Measurements from ENCODE around the gene TENT4B. TPM values are rescaled to one million over a fixed set of nuclear protein-coding genes. Genes with fewer than 3 reads are reported as not detected.

Gene TENT4B
- 7.8 TPM for total RNA-seq
- polyA plus RNA-seq: 8.1 TPM
- long read RNA-seq, donor 1: 0 reads
- long read RNA-seq, donor 2: 0 reads
- long read RNA-seq, donor 3: 0 reads
- long read RNA-seq, donor 4: 0 reads
- long read RNA-seq, donor 5: 0 reads
- long read RNA-seq, donor 6, partial matches to known transcripts: 8 of 8 reads
- long read RNA-seq, donor 6, other reads (novel, unspliced or antisense): 0 of 8 reads
- long read RNA-seq, donor 7: 0 reads
- long read RNA-seq, donor 8: 0 reads
- long read RNA-seq, donor 9: 0 reads
- long read RNA-seq, donor 10: 0 reads

DNA sequence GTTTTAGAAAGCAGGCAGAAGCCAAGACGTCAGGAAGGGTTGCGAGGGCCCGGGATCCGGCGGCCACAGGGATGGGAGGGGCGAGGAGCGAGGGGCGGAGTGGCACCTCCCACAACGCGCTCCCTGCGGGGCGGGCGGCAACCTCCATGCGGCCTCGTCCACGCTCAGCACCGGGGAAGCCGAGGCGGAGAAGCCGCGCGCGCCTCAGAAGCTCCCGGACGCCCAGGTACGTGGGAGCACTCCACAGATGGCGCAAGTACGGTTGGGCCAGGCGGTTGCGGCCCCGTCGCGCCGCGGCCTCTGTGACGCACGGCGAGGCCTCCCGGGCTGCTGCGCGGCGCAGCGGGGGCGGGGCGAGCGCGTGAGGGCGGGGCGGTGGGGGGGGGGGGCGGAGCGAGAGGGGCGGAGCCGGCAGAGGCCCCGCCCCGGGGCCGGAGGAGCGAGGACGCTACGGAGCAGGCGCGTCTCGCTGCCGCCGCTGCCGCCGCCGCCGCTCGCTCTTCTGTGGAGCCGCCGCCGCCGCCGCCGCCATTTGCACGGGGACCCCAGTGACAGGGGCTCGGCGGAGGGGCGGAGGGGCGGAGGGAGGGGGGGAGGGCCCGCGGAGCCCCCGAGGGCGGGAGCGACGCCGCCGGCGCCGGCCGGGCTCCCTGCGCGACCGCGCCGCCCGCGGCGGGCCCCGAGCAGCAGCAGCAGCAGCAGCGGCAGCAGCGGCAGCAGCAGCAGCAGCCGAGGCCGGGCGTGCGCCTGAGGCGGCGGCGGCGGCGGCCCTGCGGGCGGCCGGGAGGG is at the start of gene TENT4B:
TSS of gene TENT4B (plus strand) at position 500 of the 789 bp plus-strand sequence. CDS start 316 bp downstream, outside the sequence.
- Histone ChIP-seq H3K27ac (ENCODE audit: low read depth in 1 of 2, low read length in 1 of 2) (peak within 1 kb of the TSS; percentile 94 to 98), H3K4me3 (ENCODE audit: low read length in 2 of 2) (peak within 1 kb of the TSS; percentile 66 to 85), H3K9me3 (ENCODE audit: control insufficient read depth in 2 of 2, insufficient read depth in 1 of 2, low read length in 1 of 2) (no peaks in the 10 kb centered on the region), H3K27me3 (ENCODE audit: control insufficient read depth in 2 of 2, insufficient read depth in 1 of 2, low read length in 1 of 2) (no peaks in the 10 kb centered on the region), H3K4me1 (ENCODE audit: control insufficient read depth in 2 of 2, insufficient read depth in 2 of 2, low read length in 2 of 2) (peaks cover 22 to 23% of the 10 kb centered on the region in 2 donors), H3K36me3 (ENCODE audit: control insufficient read depth in 2 of 2, insufficient read depth in 2 of 2, low read length in 1 of 2) (no peaks in the 10 kb centered on the region)
- DNase-seq (ENCODE audit: low read depth in 6 of 9, low spot score in 9 of 9): peak; percentile 61 to 94 (median 86)
- under 1% methylated on average over 110 of the region's 114 CpGs for WGBS

DNA sequence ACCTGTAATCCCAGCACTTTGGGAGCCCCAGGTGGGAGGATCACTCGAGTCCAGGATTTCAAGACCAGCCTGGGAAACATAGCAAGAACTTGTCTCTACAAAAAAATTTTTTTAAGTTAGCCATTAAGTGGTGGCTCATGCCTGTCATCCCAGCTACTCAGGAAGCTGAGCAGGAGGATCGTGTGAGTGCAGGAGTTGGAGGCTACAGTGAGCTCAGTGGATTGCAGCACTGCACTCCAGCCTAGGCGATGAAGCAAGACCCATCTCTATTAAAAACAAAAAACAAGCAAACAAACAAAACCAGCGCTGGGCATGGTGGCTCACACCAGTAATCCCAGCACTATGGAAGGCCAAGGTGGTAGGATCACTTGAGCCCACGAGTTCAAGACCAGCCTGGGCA is 49.3 kb upstream of the TENT4B start:
- Histone ChIP-seq H3K9me3 (ENCODE audit: control insufficient read depth in 2 of 2, insufficient read depth in 1 of 2, low read length in 1 of 2) (no peaks in the 10 kb centered on the region), H3K27me3 (ENCODE audit: control insufficient read depth in 2 of 2, insufficient read depth in 1 of 2, low read length in 1 of 2) (no peaks in the 10 kb centered on the region), H3K27ac (ENCODE audit: low read depth in 1 of 2, low read length in 1 of 2) (no peak overlapping the region), H3K4me1 (ENCODE audit: control insufficient read depth in 2 of 2, insufficient read depth in 2 of 2, low read length in 2 of 2) (no peaks in the 10 kb centered on the region), H3K36me3 (ENCODE audit: control insufficient read depth in 2 of 2, insufficient read depth in 2 of 2, low read length in 1 of 2) (peaks cover 29 to 36% of the 10 kb centered on the region in 2 donors), H3K4me3 (ENCODE audit: low read length in 2 of 2) (no peak overlapping the region)
- WGBS: 87% methylated on average over 5 of the region's 5 CpGs
- DNase-seq (ENCODE audit: low read depth in 6 of 9, low spot score in 9 of 9): no peak

- Histone ChIP-seq H3K36me3 (ENCODE audit: control insufficient read depth in 2 of 2, insufficient read depth in 2 of 2, low read length in 1 of 2) (no peaks in the 10 kb centered on the region), H3K4me1 (ENCODE audit: control insufficient read depth in 2 of 2, insufficient read depth in 2 of 2, low read length in 2 of 2) (no peaks in the 10 kb centered on the region), H3K4me3 (ENCODE audit: low read length in 2 of 2) (no peak overlapping the region), H3K9me3 (ENCODE audit: control insufficient read depth in 2 of 2, insufficient read depth in 1 of 2, low read length in 1 of 2) (no peaks in the 10 kb centered on the region), H3K27me3 (ENCODE audit: control insufficient read depth in 2 of 2, insufficient read depth in 1 of 2, low read length in 1 of 2) (no peaks in the 10 kb centered on the region), H3K27ac (ENCODE audit: low read depth in 1 of 2, low read length in 1 of 2) (no peak overlapping the region)
- no peak for DNase-seq (ENCODE audit: low read depth in 6 of 9, low spot score in 9 of 9)
- WGBS: 83% methylated on average over 8 of the region's 8 CpGs
Observed at GRCh38 chr16:50114357-50115129, 38.6 kb upstream of the TENT4B start.

- no peak overlapping the region for H3K27ac ChIP-seq (ENCODE audit: low read depth in 1 of 2, low read length in 1 of 2)
- H3K4me1 ChIP-seq (ENCODE audit: control insufficient read depth in 2 of 2, insufficient read depth in 2 of 2, low read length in 2 of 2): peaks cover 11% of the 10 kb centered on the region in 2 donors
- no peaks in the 10 kb centered on the region for H3K36me3 ChIP-seq (ENCODE audit: control insufficient read depth in 2 of 2, insufficient read depth in 2 of 2, low read length in 1 of 2)
- H3K9me3 ChIP-seq (ENCODE audit: control insufficient read depth in 2 of 2, insufficient read depth in 1 of 2, low read length in 1 of 2): no peaks in the 10 kb centered on the region
- no peak overlapping the region for H3K4me3 ChIP-seq (ENCODE audit: low read length in 2 of 2)
- no peak for DNase-seq (ENCODE audit: low read depth in 6 of 9, low spot score in 9 of 9)
- H3K27me3 ChIP-seq (ENCODE audit: control insufficient read depth in 2 of 2, insufficient read depth in 1 of 2, low read length in 1 of 2): no peaks in the 10 kb centered on the region
Observed at GRCh38 chr16:50120711-50121110, 32.4 kb upstream of the TENT4B start.

- WGBS: 89% methylated on average over 4 of the region's 4 CpGs
- H3K27me3 ChIP-seq (ENCODE audit: control insufficient read depth in 2 of 2, insufficient read depth in 1 of 2, low read length in 1 of 2): no peaks in the 10 kb centered on the region
- no peak overlapping the region for H3K4me3 ChIP-seq (ENCODE audit: low read length in 2 of 2)
- H3K27ac ChIP-seq (ENCODE audit: low read depth in 1 of 2, low read length in 1 of 2): peak overlapping the region in 1 of 2 donors; percentile 42
- peak in 1 of 9 donors; percentile 8 for DNase-seq (ENCODE audit: low read depth in 6 of 9, low spot score in 9 of 9)
- H3K36me3 ChIP-seq (ENCODE audit: control insufficient read depth in 2 of 2, insufficient read depth in 2 of 2, low read length in 1 of 2): no peaks in the 10 kb centered on the region
- H3K9me3 ChIP-seq (ENCODE audit: control insufficient read depth in 2 of 2, insufficient read depth in 1 of 2, low read length in 1 of 2): no peaks in the 10 kb centered on the region
- H3K4me1 ChIP-seq (ENCODE audit: control insufficient read depth in 2 of 2, insufficient read depth in 2 of 2, low read length in 2 of 2): peaks cover 11% of the 10 kb centered on the region in 2 donors
Observed at GRCh38 chr16:50121278-50121677, 31.8 kb upstream of the TENT4B start.

DNA sequence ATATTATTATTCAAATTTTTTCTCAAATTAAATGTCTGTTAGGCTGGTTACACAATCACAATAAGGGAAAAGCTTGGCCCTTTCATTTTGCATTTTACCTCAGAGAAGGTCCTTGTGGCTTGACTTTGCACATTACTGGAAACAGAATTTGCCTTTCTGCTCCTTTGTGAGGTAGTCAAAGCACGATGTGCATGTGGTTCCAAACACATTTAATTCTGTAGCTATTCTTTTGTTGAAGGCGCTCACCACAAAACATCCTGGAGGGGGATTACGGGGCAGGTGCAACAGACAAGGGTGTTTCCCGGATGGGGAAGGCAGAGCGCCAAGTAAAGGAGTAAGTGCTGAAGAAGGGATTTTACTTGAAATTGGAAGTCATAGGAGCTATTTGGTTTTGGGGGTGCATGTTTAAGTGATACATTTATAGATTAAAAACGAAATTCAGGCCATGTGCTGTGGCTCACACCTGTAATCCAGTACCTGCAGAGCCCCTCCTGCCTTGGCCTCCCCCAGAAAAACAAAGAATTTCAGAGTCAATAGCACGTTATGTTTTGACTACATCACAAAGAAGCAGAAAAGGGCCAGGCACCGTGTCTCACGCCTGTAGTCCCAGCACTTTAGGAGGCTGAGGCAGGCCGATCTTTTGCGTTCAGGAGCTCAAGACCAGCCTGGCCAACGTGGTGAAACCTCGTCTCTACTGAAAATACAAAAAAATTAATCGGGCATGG is 31.2 kb upstream of the TENT4B start:
- Histone ChIP-seq H3K36me3 (ENCODE audit: control insufficient read depth in 2 of 2, insufficient read depth in 2 of 2, low read length in 1 of 2) (no peaks in the 10 kb centered on the region), H3K27ac (ENCODE audit: low read depth in 1 of 2, low read length in 1 of 2) (peak overlapping the region in 1 of 2 donors; percentile 39), H3K27me3 (ENCODE audit: control insufficient read depth in 2 of 2, insufficient read depth in 1 of 2, low read length in 1 of 2) (no peaks in the 10 kb centered on the region), H3K4me1 (ENCODE audit: control insufficient read depth in 2 of 2, insufficient read depth in 2 of 2, low read length in 2 of 2) (peaks cover 11% of the 10 kb centered on the region in 2 donors), H3K9me3 (ENCODE audit: control insufficient read depth in 2 of 2, insufficient read depth in 1 of 2, low read length in 1 of 2) (no peaks in the 10 kb centered on the region), H3K4me3 (ENCODE audit: low read length in 2 of 2) (no peak overlapping the region)
- peak in 8 of 9 donors; percentile 6 to 76 (median 42) for DNase-seq (ENCODE audit: low read depth in 6 of 9, low spot score in 9 of 9)
- 56% methylated on average over 14 of the region's 14 CpGs for WGBS

DNA sequence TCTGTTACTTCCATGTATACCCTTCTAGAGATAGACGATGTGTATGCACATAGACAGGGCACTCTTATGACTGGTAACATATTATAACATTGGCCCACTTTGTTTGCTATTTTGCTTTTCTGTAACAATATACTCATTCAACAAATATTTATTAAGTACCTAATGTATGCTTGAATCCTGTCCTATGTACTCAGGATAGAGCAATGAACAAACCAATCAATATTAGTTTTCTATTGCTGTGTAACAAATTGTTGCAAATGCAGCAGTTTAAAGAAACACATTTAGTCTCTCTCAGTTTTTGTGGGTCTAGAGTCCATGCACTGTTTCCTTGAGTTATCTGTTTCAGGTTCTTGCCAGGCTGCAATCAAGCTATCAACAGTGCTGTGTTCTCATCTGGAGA is 29.7 kb upstream of the TENT4B start:
- H3K27me3 ChIP-seq (ENCODE audit: control insufficient read depth in 2 of 2, insufficient read depth in 1 of 2, low read length in 1 of 2): no peaks in the 10 kb centered on the region
- H3K27ac ChIP-seq (ENCODE audit: low read depth in 1 of 2, low read length in 1 of 2): no peak overlapping the region
- no peak overlapping the region for H3K4me3 ChIP-seq (ENCODE audit: low read length in 2 of 2)
- H3K4me1 ChIP-seq (ENCODE audit: control insufficient read depth in 2 of 2, insufficient read depth in 2 of 2, low read length in 2 of 2): peaks cover 11% of the 10 kb centered on the region in 2 donors
- no peaks in the 10 kb centered on the region for H3K36me3 ChIP-seq (ENCODE audit: control insufficient read depth in 2 of 2, insufficient read depth in 2 of 2, low read length in 1 of 2)
- H3K9me3 ChIP-seq (ENCODE audit: control insufficient read depth in 2 of 2, insufficient read depth in 1 of 2, low read length in 1 of 2): no peaks in the 10 kb centered on the region
- WGBS: 98% methylated on average over 1 of the region's 1 CpG
- DNase-seq (ENCODE audit: low read depth in 6 of 9, low spot score in 9 of 9): no peak

- Histone ChIP-seq H3K27ac (ENCODE audit: low read depth in 1 of 2, low read length in 1 of 2) (no peak overlapping the region), H3K9me3 (ENCODE audit: control insufficient read depth in 2 of 2, insufficient read depth in 1 of 2, low read length in 1 of 2) (no peaks in the 10 kb centered on the region), H3K27me3 (ENCODE audit: control insufficient read depth in 2 of 2, insufficient read depth in 1 of 2, low read length in 1 of 2) (no peaks in the 10 kb centered on the region), H3K36me3 (ENCODE audit: control insufficient read depth in 2 of 2, insufficient read depth in 2 of 2, low read length in 1 of 2) (no peaks in the 10 kb centered on the region), H3K4me3 (ENCODE audit: low read length in 2 of 2) (no peak overlapping the region), H3K4me1 (ENCODE audit: control insufficient read depth in 2 of 2, insufficient read depth in 2 of 2, low read length in 2 of 2) (peaks cover 11% of the 10 kb centered on the region in 2 donors)
- 96% methylated on average over 2 of the region's 2 CpGs for WGBS
- DNase-seq (ENCODE audit: low read depth in 6 of 9, low spot score in 9 of 9): no peak
Observed at GRCh38 chr16:50124769-50125168, 28.3 kb upstream of the TENT4B start.
